Vagina (tissue), 2 donors: Measurements from ENCODE around the gene GRN. TPM values are rescaled to one million over a fixed set of nuclear protein-coding genes. Genes with fewer than 3 reads are reported as not detected.

Source experiments
- DNase-seq, 2 donors: peaks; one replicate each; pipeline ENCODE4 v3.0.0-alpha.2; 2017; ENCODE audit errors: extremely low spot score in 2 of 2
- H3K27ac ChIP-seq: fragments of 200-600 bp; sonication (generic); one replicate; pipeline ENCODE4 v1.5.1; 2019
- H3K27me3 ChIP-seq: fragments of 200-600 bp; sonication (generic); one replicate; pipeline ENCODE4 v1.5.1; 2019
- H3K36me3 ChIP-seq, 2 donors: fragments of 200-600 bp; sonication (generic); one replicate each; pipeline ENCODE4 v1.5.1; 2017 to 2019
- H3K4me1 ChIP-seq: fragments of 200-600 bp; sonication (generic); one replicate; pipeline ENCODE4 v1.5.1; 2019
- H3K4me3 ChIP-seq, 2 donors: fragments of 200-600 bp; sonication (generic); 1 replicate in 1 of 2; 2 replicates in 1 of 2; pipeline ENCODE4 v1.5.1; 2016 to 2019
- H3K9me3 ChIP-seq: fragments of 200-600 bp; sonication (generic); one replicate; pipeline ENCODE4 v1.5.1; 2019
- CTCF ChIP-seq, 3 experiments: fragments of 450-650 bp in 2 of 3; fragments of 200-600 bp in 1 of 3; sonication (generic) in 1 of 3; IDR thresholded peaks; one replicate each; pipeline ENCODE4 v1.5.1; 2017 to 2019; ENCODE audit warnings: antibody characterized with exemption in 3 of 3, mild to moderate bottlenecking in 2 of 3, moderate library complexity in 2 of 3
- POLR2A ChIP-seq, 2 donors: fragments of 450-650 bp; IDR thresholded peaks; one replicate each; pipeline ENCODE4 v1.6.1; 2017; ENCODE audit warnings: antibody characterized with exemption in 2 of 2, mild to moderate bottlenecking in 2 of 2, moderate library complexity in 2 of 2
- POLR2AphosphoS5 ChIP-seq, 2 donors: sonication (generic); formaldehyde crosslinking; IDR thresholded peaks; one replicate each; pipeline ENCODE4 v1.9.0; 2017; ENCODE audit warnings: antibody characterized with exemption in 2 of 2, mild to moderate bottlenecking in 2 of 2, low read depth in 1 of 2; ENCODE audit not compliant: insufficient read depth in 1 of 2
- intact Hi-C: fragments of 100-400 bp; cut with DNase I; formaldehyde crosslinking; loops from one replicate; pipeline ENCODE4 v1.15.1; 2023
- total RNA-seq: library from RNA; depleted of rRNA; stranded (reverse); fragments of >200 nt; gene quantifications from one replicate; pipeline ENCODE4 v1.2.3, GENCODE V29; 2016

The GRN gene
- total RNA-seq, 1 donor from 2014 or later = 268 TPM

DNA sequence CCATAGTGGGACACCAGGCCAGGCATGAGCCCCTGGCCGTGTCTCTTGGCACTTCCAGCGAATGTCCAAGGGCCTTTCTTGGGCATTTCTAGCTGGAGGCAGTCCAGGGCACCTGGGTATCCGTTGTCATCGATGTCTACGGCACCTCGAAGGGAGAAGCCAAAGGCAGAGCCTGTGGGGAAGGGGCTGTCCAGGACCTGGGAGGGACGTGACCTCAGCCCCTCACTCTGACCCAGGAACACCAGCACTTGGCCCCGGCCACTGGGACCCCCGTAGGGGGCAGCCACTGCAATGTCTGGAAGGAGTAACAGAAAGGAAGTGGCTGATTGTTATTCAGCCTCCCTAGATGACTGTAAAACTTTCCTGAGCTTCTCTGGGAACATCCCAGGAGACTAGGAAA, 35.7 kb downstream of the GRN start:
- TF ChIP-seq POLR2AphosphoS5 (IDR thresholded peaks at IDR 0.05; ENCODE audit: insufficient read depth in 1 of 2, low read depth in 1 of 2) (no peak), POLR2A (IDR thresholded peaks at IDR 0.05) (no peak), CTCF (IDR thresholded peaks at IDR 0.05) (no peak)
- peaks cover 13% of the 10 kb centered on the region for H3K4me1 ChIP-seq
- H3K27ac ChIP-seq = no peak overlapping the region
- H3K36me3 ChIP-seq = no peaks in the 10 kb centered on the region
- no peak overlapping the region for H3K4me3 ChIP-seq
- intact Hi-C loops = no loop called here
- no peak for DNase-seq
- H3K9me3 ChIP-seq = no peaks in the 10 kb centered on the region
- no peaks in the 10 kb centered on the region for H3K27me3 ChIP-seq

- TF ChIP-seq POLR2A (IDR thresholded peaks at IDR 0.05) (no peak), POLR2AphosphoS5 (IDR thresholded peaks at IDR 0.05; ENCODE audit: insufficient read depth in 1 of 2, low read depth in 1 of 2) (no peak), CTCF (IDR thresholded peaks at IDR 0.05) (no peak)
- H3K9me3 ChIP-seq = no peaks in the 10 kb centered on the region
- H3K4me1 ChIP-seq = peaks cover 19% of the 10 kb centered on the region
- no peaks in the 10 kb centered on the region for H3K36me3 ChIP-seq
- H3K4me3 ChIP-seq = no peak overlapping the region
- no peaks in the 10 kb centered on the region for H3K27me3 ChIP-seq
- intact Hi-C loops = no loop called here
- DNase-seq = no peak
- no peak overlapping the region for H3K27ac ChIP-seq
These were observed 36.8 kb downstream of the GRN start for GRCh38 chr17:44381810-44382305.

DNA sequence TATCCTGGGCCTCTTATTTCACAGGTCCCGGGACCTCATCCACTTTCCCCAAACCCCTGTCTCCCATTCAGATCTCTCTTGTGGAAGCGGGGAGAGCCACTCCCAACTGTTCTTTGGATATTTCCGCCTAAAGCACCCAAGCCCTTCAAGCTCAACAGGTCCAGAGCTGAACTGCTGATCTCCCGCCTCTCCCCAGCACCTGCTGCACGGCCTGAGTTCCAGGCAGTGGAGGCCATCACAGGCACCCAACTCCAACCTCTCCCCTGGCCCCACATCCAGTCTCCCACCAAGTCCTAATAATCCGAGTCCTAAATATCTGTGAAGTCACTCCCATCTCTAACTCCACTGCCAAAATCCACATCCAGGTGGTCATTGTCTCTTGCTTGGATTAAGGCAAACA, 37.8 kb downstream of the GRN start:
- Histone ChIP-seq H3K27me3 (no peaks in the 10 kb centered on the region), H3K4me1 (peaks cover 19% of the 10 kb centered on the region), H3K9me3 (no peaks in the 10 kb centered on the region), H3K27ac (no peak overlapping the region), H3K36me3 (no peaks in the 10 kb centered on the region), H3K4me3 (no peak overlapping the region)
- no peak for DNase-seq
- TF ChIP-seq POLR2AphosphoS5 (IDR thresholded peaks at IDR 0.05; ENCODE audit: insufficient read depth in 1 of 2, low read depth in 1 of 2) = no peak
- no peak for TF ChIP-seq POLR2A (IDR thresholded peaks at IDR 0.05)
- intact Hi-C loops = no loop called here

GRCh38 chr17:44383363-44383762, 38.3 kb downstream of the GRN start:
- intact Hi-C loops = no loop called here
- no peak overlapping the region for H3K4me3 ChIP-seq
- DNase-seq = no peak
- peaks cover 19% of the 10 kb centered on the region for H3K4me1 ChIP-seq
- H3K27ac ChIP-seq = no peak overlapping the region
- no peaks in the 10 kb centered on the region for H3K36me3 ChIP-seq
- TF ChIP-seq CTCF (IDR thresholded peaks at IDR 0.05) (no peak), POLR2AphosphoS5 (IDR thresholded peaks at IDR 0.05; ENCODE audit: insufficient read depth in 1 of 2, low read depth in 1 of 2) (no peak), POLR2A (IDR thresholded peaks at IDR 0.05) (no peak)
- H3K9me3 ChIP-seq = no peaks in the 10 kb centered on the region
- H3K27me3 ChIP-seq = no peaks in the 10 kb centered on the region

DNA sequence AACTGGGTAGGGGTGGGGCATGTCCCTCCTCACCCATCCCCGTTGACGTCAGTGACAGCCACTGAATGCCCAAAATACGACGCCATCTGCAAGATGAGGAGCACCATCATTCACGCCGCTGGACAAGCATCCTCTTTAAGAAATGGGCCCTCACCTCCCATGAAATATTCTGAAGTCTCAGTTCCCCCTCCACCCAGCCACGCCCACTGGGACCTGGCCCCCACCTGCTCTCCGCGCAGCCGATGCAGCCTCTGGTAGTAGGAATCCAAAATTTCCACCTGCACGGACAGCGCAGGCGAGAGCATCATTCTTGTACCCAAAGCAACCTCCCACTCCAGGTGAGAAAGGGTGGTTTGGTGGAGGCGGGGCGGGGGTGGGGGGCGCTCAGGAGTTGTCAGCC, 38.8 kb downstream of the GRN start:
- no peak for TF ChIP-seq POLR2AphosphoS5 (IDR thresholded peaks at IDR 0.05; ENCODE audit: insufficient read depth in 1 of 2, low read depth in 1 of 2)
- TF ChIP-seq POLR2A (IDR thresholded peaks at IDR 0.05) = no peak
- TF ChIP-seq CTCF (IDR thresholded peaks at IDR 0.05) = no peak
- Histone ChIP-seq H3K4me1 (peaks cover 19% of the 10 kb centered on the region), H3K27ac (no peak overlapping the region), H3K27me3 (no peaks in the 10 kb centered on the region), H3K36me3 (no peaks in the 10 kb centered on the region), H3K4me3 (no peak overlapping the region), H3K9me3 (no peaks in the 10 kb centered on the region)
- intact Hi-C loops = no loop called here
- no peak for DNase-seq
